ENCODE data around the gene SIRT5.

The SIRT5 gene

GRCh38 chr6:13663986-13664385 lies 89.6 kb downstream of the SIRT5 start:
- Histone ChIP-seq H3K9ac (ENCODE audit: low read depth, low read length, poor library complexity, severe bottlenecking) (no peak overlapping the region), H2AFZ (ENCODE audit: low read length) (no peak overlapping the region), H3K4me3 (ENCODE audit: low read length, poor library complexity, severe bottlenecking) (no peak overlapping the region), H3K27me3 (ENCODE audit: insufficient read depth, low read length, poor library complexity, severe bottlenecking) (no peaks in the 10 kb centered on the region), H3F3A (ENCODE audit: low read depth) (0 out of 2 replicates have a peak, but pooled peaks cover 2% of the 10 kb centered on the region), H4K20me1 (ENCODE audit: insufficient read depth, low read length, poor library complexity, severe bottlenecking) (peaks cover 90% of the 10 kb centered on the region), H3K4me1 (ENCODE audit: insufficient read depth, low read length, poor library complexity, severe bottlenecking) (peaks cover 54% of the 10 kb centered on the region), H3K4me2 (ENCODE audit: low read depth, low read length, poor library complexity, severe bottlenecking) (no peak overlapping the region), H3K9me2 (replicated peaks; ENCODE audit: low read depth, low read length) (no peaks in the 10 kb centered on the region), H3K79me2 (ENCODE audit: insufficient read depth, low read length) (peaks cover 100% of the 10 kb centered on the region), H3K9me3 (ENCODE audit: insufficient read depth, low read depth, low read length) (no peaks in the 10 kb centered on the region), H3K36me3 (ENCODE audit: insufficient read depth, low read length) (no peaks in the 10 kb centered on the region)
- no peak for TF ChIP-seq CTCF (conservative IDR thresholded peaks at IDR 0.05; ENCODE audit: low read length)
- TF ChIP-seq EZH2phosphoT487 (IDR thresholded peaks at IDR 0.05; ENCODE audit: borderline replicate concordance) = no peak
